A673 (cell line): ENCODE measurements around the gene ACYP2. TPM values are rescaled to one million over a fixed set of nuclear protein-coding genes. Genes with fewer than 3 reads are reported as not detected.

ENCODE experiments used
- BruUV-seq: library from RNA; stranded (reverse); fragments of 400-500 nt; replicated peaks from 2 replicates; lab custom pipeline; 2021; lab: Mats Ljungman, UMichigan
- CTCF ChIA-PET: fragments of 300-600 bp; sonication (Branson Sonifier 250); formaldehyde crosslinking; loops from one replicate; lab custom pipeline; 2022; ENCODE audit warnings: antibody characterized with exemption; lab: Charles Lee
- POLR2A ChIA-PET: fragments of 300-600 bp; sonication (Branson Sonifier 250); formaldehyde crosslinking; loops from one replicate; lab custom pipeline; 2022; ENCODE audit warnings: antibody characterized with exemption; ENCODE audit not compliant: low non-redundant PET; lab: Charles Lee
- DNase-seq: peaks from one replicate; pipeline ENCODE4 v3.0.0-alpha.2; 2015; ENCODE audit warnings: low spot score
- H3K27ac ChIP-seq: fragments of 200-600 bp; sonication (generic); 2 replicates; pipeline ENCODE4 v1.5.1; 2016; ENCODE audit warnings: mixed run types, low read depth, mild to moderate bottlenecking, mixed read lengths, antibody characterized with exemption, low read length; ENCODE audit not compliant: poor library complexity, severe bottlenecking
- H3K27me3 ChIP-seq: fragments of 200-600 bp; sonication (generic); replicated peaks from 2 replicates; pipeline ENCODE4 v1.6.1; 2017; ENCODE audit warnings: mixed run types, low read depth, mild to moderate bottlenecking, mixed read lengths, antibody characterized with exemption, low read length; ENCODE audit not compliant: insufficient read depth, poor library complexity
- H3K36me3 ChIP-seq: fragments of 200-600 bp; sonication (generic); 2 replicates; pipeline ENCODE4 v1.6.1; 2016; ENCODE audit warnings: mixed run types, mild to moderate bottlenecking, mixed read lengths, antibody characterized with exemption, low read length; ENCODE audit not compliant: insufficient read depth, poor library complexity, severe bottlenecking
- H3K4me1 ChIP-seq: fragments of 200-600 bp; sonication (generic); 2 replicates; pipeline ENCODE4 v1.6.1; 2017; ENCODE audit warnings: mixed run types, mild to moderate bottlenecking, mixed read lengths, antibody characterized with exemption, low read length; ENCODE audit not compliant: insufficient read depth, poor library complexity, severe bottlenecking
- H3K4me3 ChIP-seq: fragments of 200-600 bp; sonication (generic); 2 replicates; pipeline ENCODE4 v1.5.1; 2016; ENCODE audit warnings: low read depth, mixed run types, mild to moderate bottlenecking, mixed read lengths, low read length; ENCODE audit not compliant: poor library complexity, severe bottlenecking
- H3K9me3 ChIP-seq: fragments of 200-600 bp; sonication (generic); 2 replicates; pipeline ENCODE4 v1.6.1; 2016; ENCODE audit warnings: mixed run types, low read depth, mild to moderate bottlenecking, mixed read lengths, antibody characterized with exemption, low read length; ENCODE audit not compliant: poor library complexity, severe bottlenecking
- EZH2 ChIP-seq: fragments of 200-600 bp; sonication (generic); IDR thresholded peaks from 2 replicates; pipeline ENCODE4 v1.6.1; 2017; ENCODE audit warnings: borderline replicate concordance, low read depth, mild to moderate bottlenecking, mixed read lengths, antibody characterized with exemption, low read length; ENCODE audit not compliant: poor library complexity, severe bottlenecking
- intact Hi-C: fragments of 100-400 bp; cut with micrococcal nuclease; formaldehyde crosslinking; loops from one replicate; pipeline ENCODE4 v1.10.0; 2022; ENCODE audit not compliant: unreplicated experiment
- total RNA-seq: library from RNA; stranded (reverse); gene quantifications from 2 replicates; pipeline ENCODE4 v1.2.3, GENCODE V29; 2021
- TF ChIP-seq, protein P1 (sequence below): fragments of 300-800, 200-600 bp; sonication (generic); conservative IDR thresholded peaks from 2 replicates; pipeline ENCODE4 v1.5.1; 2017; ENCODE audit warnings: low read depth, mild to moderate bottlenecking, antibody characterized with exemption, low read length, moderate library complexity, mixed read lengths

ACYP2 gene
- total RNA-seq, 1 experiment from 2014 or later: 10.1 TPM

DNA sequence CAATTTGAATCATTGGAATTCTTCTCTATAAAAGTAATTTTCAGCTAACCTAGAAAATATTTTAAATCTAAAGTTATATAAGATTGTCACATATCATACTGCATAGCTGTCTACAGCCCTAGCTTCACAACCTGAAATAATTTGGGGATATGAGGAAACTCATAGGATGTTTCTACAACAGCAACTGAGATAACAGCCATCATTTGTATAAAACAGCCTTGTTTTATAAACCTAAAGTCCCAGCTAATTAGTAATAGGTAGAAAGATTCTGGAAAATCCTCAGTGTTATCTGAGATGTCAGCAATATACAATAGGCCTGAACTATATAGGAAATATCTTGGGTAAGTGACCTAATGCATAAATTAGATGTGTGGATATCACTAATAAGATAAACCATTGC lies 188.2 kb downstream of the ACYP2 start:
- intact Hi-C loops: no loop called here
- H3K36me3 ChIP-seq: no peaks in the 10 kb centered on the region
- no peaks in the 10 kb centered on the region for H3K9me3 ChIP-seq
- no peak for DNase-seq
- no peaks in the 10 kb centered on the region for H3K4me1 ChIP-seq
- no peak overlapping the region for H3K27ac ChIP-seq
- no peaks in the 10 kb centered on the region for H3K27me3 ChIP-seq
- POLR2A ChIA-PET: no interaction called here
- no TSS peak for BruUV-seq
- CTCF ChIA-PET: no interaction called here
- H3K4me3 ChIP-seq: no peak overlapping the region
- TF ChIP-seq EZH2: no peak
- TF ChIP-seq, protein P1, sequence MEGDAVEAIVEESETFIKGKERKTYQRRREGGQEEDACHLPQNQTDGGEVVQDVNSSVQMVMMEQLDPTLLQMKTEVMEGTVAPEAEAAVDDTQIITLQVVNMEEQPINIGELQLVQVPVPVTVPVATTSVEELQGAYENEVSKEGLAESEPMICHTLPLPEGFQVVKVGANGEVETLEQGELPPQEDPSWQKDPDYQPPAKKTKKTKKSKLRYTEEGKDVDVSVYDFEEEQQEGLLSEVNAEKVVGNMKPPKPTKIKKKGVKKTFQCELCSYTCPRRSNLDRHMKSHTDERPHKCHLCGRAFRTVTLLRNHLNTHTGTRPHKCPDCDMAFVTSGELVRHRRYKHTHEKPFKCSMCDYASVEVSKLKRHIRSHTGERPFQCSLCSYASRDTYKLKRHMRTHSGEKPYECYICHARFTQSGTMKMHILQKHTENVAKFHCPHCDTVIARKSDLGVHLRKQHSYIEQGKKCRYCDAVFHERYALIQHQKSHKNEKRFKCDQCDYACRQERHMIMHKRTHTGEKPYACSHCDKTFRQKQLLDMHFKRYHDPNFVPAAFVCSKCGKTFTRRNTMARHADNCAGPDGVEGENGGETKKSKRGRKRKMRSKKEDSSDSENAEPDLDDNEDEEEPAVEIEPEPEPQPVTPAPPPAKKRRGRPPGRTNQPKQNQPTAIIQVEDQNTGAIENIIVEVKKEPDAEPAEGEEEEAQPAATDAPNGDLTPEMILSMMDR: no peak

DNA sequence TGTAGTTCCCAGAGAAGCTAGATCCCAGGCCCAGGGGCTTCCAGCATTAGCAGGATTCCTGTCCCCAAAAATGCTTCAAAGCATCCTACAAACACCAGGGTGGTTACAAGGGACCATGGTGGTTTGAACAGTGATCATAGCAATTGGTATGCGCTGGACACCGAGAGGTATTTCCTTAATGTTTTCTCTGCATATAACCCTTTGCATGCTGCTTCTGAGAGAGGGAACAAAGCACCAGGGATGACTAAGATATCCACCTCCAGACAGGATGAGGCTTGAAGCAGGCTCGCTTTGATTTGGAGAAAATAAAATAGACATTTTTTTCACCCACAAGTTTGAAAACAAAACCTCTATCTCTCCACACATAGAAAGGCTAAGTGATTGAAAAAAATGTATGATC lies 191.1 kb downstream of the ACYP2 start:
- TF ChIP-seq EZH2: no peak
- TF ChIP-seq, protein P1: no peak
- intact Hi-C loops: no loop called here
- H3K36me3 ChIP-seq: no peaks in the 10 kb centered on the region
- peaks cover 5% of the 10 kb centered on the region for H3K4me1 ChIP-seq
- H3K27me3 ChIP-seq: no peaks in the 10 kb centered on the region
- POLR2A ChIA-PET: no interaction called here
- H3K9me3 ChIP-seq: no peaks in the 10 kb centered on the region
- no peak overlapping the region for H3K4me3 ChIP-seq
- no peak overlapping the region for H3K27ac ChIP-seq
- CTCF ChIA-PET: no interaction called here
- BruUV-seq: no TSS peak
- DNase-seq: no peak

DNA sequence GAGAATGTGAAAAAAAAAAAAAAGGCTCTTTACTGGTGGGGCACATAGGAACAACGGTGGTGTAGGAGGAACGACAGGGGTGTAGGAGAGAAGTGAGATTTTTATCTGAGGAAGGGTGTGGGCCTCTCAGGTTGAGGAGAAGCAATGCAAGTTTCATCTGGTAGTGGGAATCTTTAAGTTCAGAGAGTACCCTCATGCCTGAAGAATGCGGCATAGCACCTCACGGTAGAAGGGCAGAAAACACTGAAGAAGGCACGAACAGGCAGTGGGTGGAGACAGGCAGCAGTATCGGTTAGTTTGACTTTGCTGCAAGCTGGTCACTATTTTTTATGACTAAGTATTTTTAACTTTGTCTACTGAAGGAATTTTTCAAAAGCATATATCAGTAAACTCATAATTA lies 192.8 kb downstream of the ACYP2 start:
- TF ChIP-seq, protein P1: no peak
- no peak for TF ChIP-seq EZH2
- DNase-seq: no peak
- Histone ChIP-seq H3K9me3 (no peaks in the 10 kb centered on the region), H3K27me3 (no peaks in the 10 kb centered on the region), H3K4me3 (no peak overlapping the region), H3K36me3 (no peaks in the 10 kb centered on the region), H3K4me1 (peaks cover 6% of the 10 kb centered on the region), H3K27ac (no peak overlapping the region)
- BruUV-seq: no TSS peak
- intact Hi-C loops: no loop called here
- ChIA-PET CTCF (interaction anchor here (0.7 kb wide), 1 partner anchor 537 kb away, joined by 9 read pairs; no protein-coding TSS in a partner anchor), POLR2A (no interaction called here)
